Calu3 (cell line): ENCODE measurements around the gene PXDN. TPM values are rescaled to one million over a fixed set of nuclear protein-coding genes. Genes with fewer than 3 reads are reported as not detected.

Experiments
- BruUV-seq: library from RNA; stranded (reverse); fragments of 400-500 nt; replicated peaks from 2 replicates; lab custom pipeline; 2021; lab: Mats Ljungman, UMichigan
- CTCF ChIA-PET: fragments of 300-600 bp; sonication (Branson Sonifier 250); formaldehyde crosslinking; loops from one replicate; lab custom pipeline; 2022; ENCODE audit warnings: antibody characterized with exemption; lab: Charles Lee
- DNase-seq: peaks from one replicate; pipeline ENCODE4 v3.0.0; 2022
- H3K27ac Mint-ChIP-seq: one replicate; pipeline ENCODE4 v1.8.0; 2022; ENCODE audit warnings: mixed read lengths; ENCODE audit not compliant: unreplicated experiment
- H3K27me3 Mint-ChIP-seq: one replicate; pipeline ENCODE4 v1.8.0; 2022; ENCODE audit warnings: mixed read lengths; ENCODE audit not compliant: unreplicated experiment
- H3K36me3 Mint-ChIP-seq: one replicate; pipeline ENCODE4 v1.8.0; 2022; ENCODE audit warnings: mild to moderate bottlenecking, moderate library complexity, mixed read lengths; ENCODE audit not compliant: insufficient read depth, unreplicated experiment
- H3K4me1 Mint-ChIP-seq: one replicate; pipeline ENCODE4 v1.8.0; 2022; ENCODE audit warnings: mild to moderate bottlenecking, low read depth, mixed read lengths; ENCODE audit not compliant: unreplicated experiment
- H3K4me3 Mint-ChIP-seq: one replicate; pipeline ENCODE4 v1.8.0; 2022; ENCODE audit warnings: mild to moderate bottlenecking, low read depth, moderate library complexity, mixed read lengths; ENCODE audit not compliant: unreplicated experiment
- H3K9me3 Mint-ChIP-seq: one replicate; pipeline ENCODE4 v1.8.0; 2022; ENCODE audit warnings: low read depth, mixed read lengths; ENCODE audit not compliant: unreplicated experiment
- CTCF ChIP-seq: fragments of 200-600 bp; IDR thresholded peaks from one replicate; pipeline ENCODE4 v1.8.0; 2022; ENCODE audit warnings: antibody characterized with exemption; ENCODE audit not compliant: unreplicated experiment
- intact Hi-C: fragments of 100-400 bp; cut with micrococcal nuclease; formaldehyde crosslinking; loops from one replicate; pipeline ENCODE4 v1.10.0; 2022; ENCODE audit not compliant: unreplicated experiment
- total RNA-seq: library from RNA; stranded (reverse); gene quantifications from 2 replicates; pipeline ENCODE4 v1.2.3, GENCODE V29; 2022

Gene PXDN
- total RNA-seq, 1 experiment from 2014 or later, result not detected

- no peak overlapping the region for H3K27ac Mint-ChIP-seq
- no peak overlapping the region for H3K4me3 Mint-ChIP-seq
- BruUV-seq, result no TSS peak
- no peak for TF ChIP-seq CTCF
- CTCF ChIA-PET, result no interaction called here
- no peak for DNase-seq
- peaks cover 16% of the 10 kb centered on the region for H3K9me3 Mint-ChIP-seq
- intact Hi-C loops, result no loop called here
- no peaks in the 10 kb centered on the region for H3K27me3 Mint-ChIP-seq
- H3K36me3 Mint-ChIP-seq, result no peaks in the 10 kb centered on the region
- H3K4me1 Mint-ChIP-seq, result no peaks in the 10 kb centered on the region
Measured at GRCh38 chr2:1661891-1662605, 82.3 kb downstream of the PXDN start.

- Mint-ChIP-seq H3K4me3 (no peak overlapping the region), H3K36me3 (no peaks in the 10 kb centered on the region), H3K27me3 (no peaks in the 10 kb centered on the region), H3K9me3 (peaks cover 13% of the 10 kb centered on the region), H3K4me1 (no peaks in the 10 kb centered on the region), H3K27ac (no peak overlapping the region)
- TF ChIP-seq CTCF, result no peak
- no peak for DNase-seq
- intact Hi-C loops, result no loop called here
- no TSS peak for BruUV-seq
- CTCF ChIA-PET, result no interaction called here
Measured at GRCh38 chr2:1660656-1661640, 83.4 kb downstream of the PXDN start.

- DNase-seq, result no peak
- intact Hi-C loops, result no loop called here
- no peaks in the 10 kb centered on the region for H3K4me1 Mint-ChIP-seq
- BruUV-seq, result no TSS peak
- H3K36me3 Mint-ChIP-seq, result no peaks in the 10 kb centered on the region
- no peak overlapping the region for H3K27ac Mint-ChIP-seq
- H3K27me3 Mint-ChIP-seq, result no peaks in the 10 kb centered on the region
- no peak for TF ChIP-seq CTCF
- CTCF ChIA-PET, result no interaction called here
- H3K4me3 Mint-ChIP-seq, result no peak overlapping the region
- peaks cover 13% of the 10 kb centered on the region for H3K9me3 Mint-ChIP-seq
Measured at GRCh38 chr2:1659951-1660565, 84.3 kb downstream of the PXDN start.

- intact Hi-C loops, result no loop called here
- H3K27me3 Mint-ChIP-seq, result no peaks in the 10 kb centered on the region
- TF ChIP-seq CTCF, result no peak
- no peak overlapping the region for H3K4me3 Mint-ChIP-seq
- CTCF ChIA-PET, result no interaction called here
- no TSS peak for BruUV-seq
- no peak for DNase-seq
- no peaks in the 10 kb centered on the region for H3K4me1 Mint-ChIP-seq
- H3K36me3 Mint-ChIP-seq, result no peaks in the 10 kb centered on the region
- H3K9me3 Mint-ChIP-seq, result peaks cover 10% of the 10 kb centered on the region
- no peak overlapping the region for H3K27ac Mint-ChIP-seq
Measured at GRCh38 chr2:1658394-1659151, 85.7 kb downstream of the PXDN start.
